ENCODE results near the gene DYNC1I1.

DYNC1I1 gene

GRCh38 chr7:95874541-95875265 lies 102.3 kb downstream of the DYNC1I1 start:
- H3F3A ChIP-seq (ENCODE audit: low read depth): no peaks in the 10 kb centered on the region
- no peaks in the 10 kb centered on the region for H3K9me3 ChIP-seq (ENCODE audit: insufficient read depth, low read depth, low read length)
- no peaks in the 10 kb centered on the region for H3K79me2 ChIP-seq (ENCODE audit: insufficient read depth, low read length)
- no peaks in the 10 kb centered on the region for H3K27me3 ChIP-seq (ENCODE audit: insufficient read depth, low read length, poor library complexity, severe bottlenecking)
- TF ChIP-seq EZH2phosphoT487 (IDR thresholded peaks at IDR 0.05; ENCODE audit: borderline replicate concordance) (no peak), CTCF (conservative IDR thresholded peaks at IDR 0.05; ENCODE audit: low read length) (no peak)
- H2AFZ ChIP-seq (ENCODE audit: low read length): no peak overlapping the region
- no peaks in the 10 kb centered on the region for H3K4me1 ChIP-seq (ENCODE audit: insufficient read depth, low read length, poor library complexity, severe bottlenecking)
- no peaks in the 10 kb centered on the region for H4K20me1 ChIP-seq (ENCODE audit: insufficient read depth, low read length, poor library complexity, severe bottlenecking)
- H3K9ac ChIP-seq (ENCODE audit: low read depth, low read length, poor library complexity, severe bottlenecking): no peak overlapping the region
- no peaks in the 10 kb centered on the region; the same call in 1 of the 2 replicates for H3K9me2 ChIP-seq (replicated peaks; ENCODE audit: low read depth, low read length)
- no peak overlapping the region for H3K4me3 ChIP-seq (ENCODE audit: low read length, poor library complexity, severe bottlenecking)
- H3K36me3 ChIP-seq (ENCODE audit: insufficient read depth, low read length): no peaks in the 10 kb centered on the region
- no peak overlapping the region for H3K4me2 ChIP-seq (ENCODE audit: low read depth, low read length, poor library complexity, severe bottlenecking)

- Histone ChIP-seq H3K4me1 (ENCODE audit: insufficient read depth, low read length, poor library complexity, severe bottlenecking) (no peaks in the 10 kb centered on the region), H3K9me2 (replicated peaks; ENCODE audit: low read depth, low read length) (no peaks in the 10 kb centered on the region; the same call in 1 of the 2 replicates), H3F3A (ENCODE audit: low read depth) (no peaks in the 10 kb centered on the region), H3K9ac (ENCODE audit: low read depth, low read length, poor library complexity, severe bottlenecking) (no peak overlapping the region), H3K36me3 (ENCODE audit: insufficient read depth, low read length) (no peaks in the 10 kb centered on the region), H4K20me1 (ENCODE audit: insufficient read depth, low read length, poor library complexity, severe bottlenecking) (no peaks in the 10 kb centered on the region), H3K27me3 (ENCODE audit: insufficient read depth, low read length, poor library complexity, severe bottlenecking) (no peaks in the 10 kb centered on the region), H3K79me2 (ENCODE audit: insufficient read depth, low read length) (no peaks in the 10 kb centered on the region), H2AFZ (ENCODE audit: low read length) (no peak overlapping the region), H3K9me3 (ENCODE audit: insufficient read depth, low read depth, low read length) (no peaks in the 10 kb centered on the region), H3K4me3 (ENCODE audit: low read length, poor library complexity, severe bottlenecking) (no peak overlapping the region), H3K4me2 (ENCODE audit: low read depth, low read length, poor library complexity, severe bottlenecking) (no peak overlapping the region)
- no peak for TF ChIP-seq CTCF (conservative IDR thresholded peaks at IDR 0.05; ENCODE audit: low read length)
- no peak for TF ChIP-seq EZH2phosphoT487 (IDR thresholded peaks at IDR 0.05; ENCODE audit: borderline replicate concordance)
These were observed 103.2 kb downstream of the DYNC1I1 start for GRCh38 chr7:95875519-95875918.

- Histone ChIP-seq H3K9me3 (ENCODE audit: insufficient read depth, low read depth, low read length) (no peaks in the 10 kb centered on the region), H3K36me3 (ENCODE audit: insufficient read depth, low read length) (no peaks in the 10 kb centered on the region), H3K9me2 (replicated peaks; ENCODE audit: low read depth, low read length) (no peaks in the 10 kb centered on the region; the same call in 1 of the 2 replicates), H3K9ac (ENCODE audit: low read depth, low read length, poor library complexity, severe bottlenecking) (no peak overlapping the region), H3K27me3 (ENCODE audit: insufficient read depth, low read length, poor library complexity, severe bottlenecking) (no peaks in the 10 kb centered on the region), H4K20me1 (ENCODE audit: insufficient read depth, low read length, poor library complexity, severe bottlenecking) (no peaks in the 10 kb centered on the region), H3K4me1 (ENCODE audit: insufficient read depth, low read length, poor library complexity, severe bottlenecking) (no peaks in the 10 kb centered on the region), H3K79me2 (ENCODE audit: insufficient read depth, low read length) (no peaks in the 10 kb centered on the region), H2AFZ (ENCODE audit: low read length) (no peak overlapping the region), H3K4me3 (ENCODE audit: low read length, poor library complexity, severe bottlenecking) (no peak overlapping the region), H3F3A (ENCODE audit: low read depth) (no peaks in the 10 kb centered on the region), H3K4me2 (ENCODE audit: low read depth, low read length, poor library complexity, severe bottlenecking) (no peak overlapping the region)
- TF ChIP-seq EZH2phosphoT487 (IDR thresholded peaks at IDR 0.05; ENCODE audit: borderline replicate concordance): no peak
- TF ChIP-seq CTCF (conservative IDR thresholded peaks at IDR 0.05; ENCODE audit: low read length): no peak
These were observed 106.3 kb downstream of the DYNC1I1 start for GRCh38 chr7:95878677-95879076.

Measured in Loucy (cell line).